ENCODE results near the gene KRT7.

- no peak for TF ChIP-seq MAX (IDR thresholded peaks at IDR 0.05; ENCODE audit: insufficient read depth, insufficient read length)
- TF ChIP-seq CTCF (IDR thresholded peaks at IDR 0.05; ENCODE audit: extremely low read depth in 1 of 2, insufficient read depth in 1 of 2, low read depth in 1 of 2, low read length in 2 of 2) = no peak
- TF ChIP-seq JUN (IDR thresholded peaks at IDR 0.05; ENCODE audit: borderline replicate concordance, insufficient read depth, insufficient read length, low read depth) = no peak
These were observed 34.2 kb downstream of the KRT7 start for GRCh38 chr12:52267266-52267665.
